Keratinocyte (primary cell): ENCODE results near the gene EYS.

ENCODE experiments used
- CTCF ChIP-seq, 3 experiments: IDR thresholded peaks in 1 of 3; conservative IDR thresholded peaks in 1 of 3; optimal IDR thresholded peaks in 1 of 3; 2 replicates in 2 of 3; 3 replicates in 1 of 3; pipeline versions ENCODE3 to v1.5.1; 2011; ENCODE audit warnings: low read length in 3 of 3, mild to moderate bottlenecking in 3 of 3, moderate library complexity in 2 of 3, control low read depth in 1 of 3, inconsistent platforms in 1 of 3; ENCODE audit not compliant: insufficient read depth in 2 of 3; ENCODE audit errors: extremely low read depth in 1 of 3
- EZH2 ChIP-seq: IDR thresholded peaks from one replicate; pipeline ENCODE4 v1.6.1; 2012; ENCODE audit warnings: inconsistent platforms, mild to moderate bottlenecking, low read length, moderate library complexity

- TF ChIP-seq CTCF (optimal IDR thresholded peaks at IDR 0.05 in 1 of 3, IDR thresholded peaks at IDR 0.05 in 1 of 3, conservative IDR thresholded peaks at IDR 0.05 in 1 of 3; ENCODE audit: extremely low read depth in 1 of 3, insufficient read depth in 2 of 3, low read length in 3 of 3) (no peak), EZH2 (no peak)
Measured at GRCh38 chr6:64908104-64908503, 798.9 kb downstream of the EYS start.
